Mucosa of gallbladder (tissue), 1 donor: ENCODE results near the gene LRRC74A. TPM values are rescaled to one million over a fixed set of nuclear protein-coding genes. Genes with fewer than 3 reads are reported as not detected.

ENCODE experiments used
- total RNA-seq: library from RNA; stranded (reverse); gene quantifications from one replicate; pipeline ENCODE4 v1.2.1, GENCODE V29; 2021
- donor health status: DM: no; HTN: no; CAD: no.

Gene LRRC74A
- total RNA-seq, 1 donor from 2014 or later = not detected

Other genes with a start within 250 kb of the LRRC74A start
- gene VASH1, start 64.9 kb upstream of the LRRC74A start, total RNA-seq = 18.4 TPM
- gene ANGEL1, start 13.5 kb upstream of the LRRC74A start, total RNA-seq = 22.2 TPM
- gene IRF2BPL, start 202.3 kb downstream of the LRRC74A start, total RNA-seq = 70.9 TPM